Measurements from ENCODE around the gene KCTD5.

KCTD5 gene

GRCh38 chr16:2708290-2708639, 25.9 kb downstream of the KCTD5 start:
- no peak for DNase-seq (ENCODE audit: low read depth)

GRCh38 chr16:2708955-2709587, 26.7 kb downstream of the KCTD5 start:
- TF ChIP-seq CTCF (conservative IDR thresholded peaks at IDR 0.05; ENCODE audit: control insufficient read depth, insufficient read depth, low read depth, low read length): no peak
- H3K4me3 ChIP-seq (ENCODE audit: control insufficient read depth, low read depth, low read length): no peak overlapping the region
- no peak for DNase-seq (ENCODE audit: low read depth)

More at GRCh38 chr16:2708290-2708639, 25.9 kb downstream of the KCTD5 start:
- no peak for TF ChIP-seq CTCF (conservative IDR thresholded peaks at IDR 0.05; ENCODE audit: control insufficient read depth, insufficient read depth, low read depth, low read length)
- H3K4me3 ChIP-seq (ENCODE audit: control insufficient read depth, low read depth, low read length): no peak overlapping the region

GRCh38 chr16:2709588-2709984, 27.3 kb downstream of the KCTD5 start:
- TF ChIP-seq CTCF (conservative IDR thresholded peaks at IDR 0.05; ENCODE audit: control insufficient read depth, insufficient read depth, low read depth, low read length): no peak
- DNase-seq (ENCODE audit: low read depth): no peak
- no peak overlapping the region for H3K4me3 ChIP-seq (ENCODE audit: control insufficient read depth, low read depth, low read length)

- no peak for TF ChIP-seq CTCF (conservative IDR thresholded peaks at IDR 0.05; ENCODE audit: control insufficient read depth, insufficient read depth, low read depth, low read length)
- no peak for DNase-seq (ENCODE audit: low read depth)
Measured at GRCh38 chr16:2710021-2710710, 27.8 kb downstream of the KCTD5 start.

GRCh38 chr16:2710711-2711231, 28.4 kb downstream of the KCTD5 start:
- H3K4me3 ChIP-seq (ENCODE audit: control insufficient read depth, low read depth, low read length): no peak overlapping the region
- no peak for DNase-seq (ENCODE audit: low read depth)
- TF ChIP-seq CTCF (conservative IDR thresholded peaks at IDR 0.05; ENCODE audit: control insufficient read depth, insufficient read depth, low read depth, low read length): no peak

More at GRCh38 chr16:2710021-2710710, 27.8 kb downstream of the KCTD5 start:
- H3K4me3 ChIP-seq (ENCODE audit: control insufficient read depth, low read depth, low read length): no peak overlapping the region

GRCh38 chr16:2711370-2712062, 29.2 kb downstream of the KCTD5 start:
- no peak for DNase-seq (ENCODE audit: low read depth)

More at GRCh38 chr16:2711370-2712062, 29.2 kb downstream of the KCTD5 start:
- TF ChIP-seq CTCF (conservative IDR thresholded peaks at IDR 0.05; ENCODE audit: control insufficient read depth, insufficient read depth, low read depth, low read length): no peak
- no peak overlapping the region for H3K4me3 ChIP-seq (ENCODE audit: control insufficient read depth, low read depth, low read length)

Data from fibroblast of mammary gland (primary cell).